Measurements from ENCODE around the gene FAM98C. TPM values are rescaled to one million over a fixed set of nuclear protein-coding genes. Genes with fewer than 3 reads are reported as not detected.
A peak's percentile ranks its signal among the peaks of the same experiment; 100 is the strongest.

Gene FAM98C
- total and polyA plus RNA-seq, 2 of the 13 experiments (the other 11 are each of a cell fraction or from before 2014, with no cell fraction given), result 10.0 to 11.5 TPM

GRCh38 chr19:38374332-38375097, 28.4 kb upstream of the FAM98C start, which contains the start of gene PSMD8 (continued):
- TF ChIP-seq ZNF841 (CRISPR knock-in tag; IDR thresholded peaks at IDR 0.05; ENCODE audit: borderline replicate concordance), result no peak
- TF ChIP-seq, protein P1, sequence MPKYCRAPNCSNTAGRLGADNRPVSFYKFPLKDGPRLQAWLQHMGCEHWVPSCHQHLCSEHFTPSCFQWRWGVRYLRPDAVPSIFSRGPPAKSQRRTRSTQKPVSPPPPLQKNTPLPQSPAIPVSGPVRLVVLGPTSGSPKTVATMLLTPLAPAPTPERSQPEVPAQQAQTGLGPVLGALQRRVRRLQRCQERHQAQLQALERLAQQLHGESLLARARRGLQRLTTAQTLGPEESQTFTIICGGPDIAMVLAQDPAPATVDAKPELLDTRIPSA (CRISPR knock-in tag; IDR thresholded peaks at IDR 0.05; ENCODE audit: borderline replicate concordance), result no peak
- TF ChIP-seq, protein P2, sequence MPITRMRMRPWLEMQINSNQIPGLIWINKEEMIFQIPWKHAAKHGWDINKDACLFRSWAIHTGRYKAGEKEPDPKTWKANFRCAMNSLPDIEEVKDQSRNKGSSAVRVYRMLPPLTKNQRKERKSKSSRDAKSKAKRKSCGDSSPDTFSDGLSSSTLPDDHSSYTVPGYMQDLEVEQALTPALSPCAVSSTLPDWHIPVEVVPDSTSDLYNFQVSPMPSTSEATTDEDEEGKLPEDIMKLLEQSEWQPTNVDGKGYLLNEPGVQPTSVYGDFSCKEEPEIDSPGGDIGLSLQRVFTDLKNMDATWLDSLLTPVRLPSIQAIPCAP (CRISPR knock-in tag; IDR thresholded peaks at IDR 0.05; ENCODE audit: low read depth), result no peak
- no peak for TF ChIP-seq U2AF1 (optimal IDR thresholded peaks at IDR 0.05; ENCODE audit: low read depth, low read length)
- no peak for TF ChIP-seq REPIN1 (CRISPR knock-in tag; IDR thresholded peaks at IDR 0.05; ENCODE audit: borderline replicate concordance, low read depth)
- TF ChIP-seq NR2C2 (CRISPR knock-in tag; IDR thresholded peaks at IDR 0.05; ENCODE audit: borderline replicate concordance), result peak; percentile 94
- peak; percentile 85; the same call in 1 of the 2 replicates for TF ChIP-seq KDM3A (CRISPR knock-in tag; IDR thresholded peaks at IDR 0.05; ENCODE audit: low read depth)
- TF ChIP-seq ZNF17 (CRISPR knock-in tag; IDR thresholded peaks at IDR 0.05), result no peak
- TF ChIP-seq ZNF605 (CRISPR knock-in tag; IDR thresholded peaks at IDR 0.05), result peak; percentile 91
- TF ChIP-seq XBP1 (CRISPR knock-in tag; IDR thresholded peaks at IDR 0.05), result no peak
- TF ChIP-seq HHEX (CRISPR knock-in tag; IDR thresholded peaks at IDR 0.05), result no peak
- no peak for TF ChIP-seq ZNF766 (CRISPR knock-in tag; IDR thresholded peaks at IDR 0.05; ENCODE audit: borderline replicate concordance)
- TF ChIP-seq ZNF468 (CRISPR knock-in tag; IDR thresholded peaks at IDR 0.05), result no peak
- no peak for TF ChIP-seq NBN (conservative IDR thresholded peaks at IDR 0.05)
- no peak for TF ChIP-seq SMYD3 (CRISPR knock-in tag; IDR thresholded peaks at IDR 0.05)
- TF ChIP-seq FIP1L1 (IDR thresholded peaks at IDR 0.05; ENCODE audit: borderline replicate concordance, insufficient read depth, low read depth, low read length), result no peak
- no peak for TF ChIP-seq FOSL1 (CRISPR knock-in tag; IDR thresholded peaks at IDR 0.05; ENCODE audit: borderline replicate concordance)
- peak; percentile 94 for TF ChIP-seq ZSCAN29 (CRISPR knock-in tag; conservative IDR thresholded peaks at IDR 0.05)
- TF ChIP-seq ZNF33B (CRISPR knock-in tag; IDR thresholded peaks at IDR 0.05), result no peak
- TF ChIP-seq ZNF20 (CRISPR knock-in tag; IDR thresholded peaks at IDR 0.05), result no peak
- TF ChIP-seq HNF4G (IDR thresholded peaks at IDR 0.05; ENCODE audit: borderline replicate concordance, low read depth, low read length), result no peak
- no peak; the same call in 1 of the 2 replicates for TF ChIP-seq HNF4G (CRISPR knock-in tag; IDR thresholded peaks at IDR 0.05; ENCODE audit: borderline replicate concordance, low read depth)
- TF ChIP-seq, protein P3, sequence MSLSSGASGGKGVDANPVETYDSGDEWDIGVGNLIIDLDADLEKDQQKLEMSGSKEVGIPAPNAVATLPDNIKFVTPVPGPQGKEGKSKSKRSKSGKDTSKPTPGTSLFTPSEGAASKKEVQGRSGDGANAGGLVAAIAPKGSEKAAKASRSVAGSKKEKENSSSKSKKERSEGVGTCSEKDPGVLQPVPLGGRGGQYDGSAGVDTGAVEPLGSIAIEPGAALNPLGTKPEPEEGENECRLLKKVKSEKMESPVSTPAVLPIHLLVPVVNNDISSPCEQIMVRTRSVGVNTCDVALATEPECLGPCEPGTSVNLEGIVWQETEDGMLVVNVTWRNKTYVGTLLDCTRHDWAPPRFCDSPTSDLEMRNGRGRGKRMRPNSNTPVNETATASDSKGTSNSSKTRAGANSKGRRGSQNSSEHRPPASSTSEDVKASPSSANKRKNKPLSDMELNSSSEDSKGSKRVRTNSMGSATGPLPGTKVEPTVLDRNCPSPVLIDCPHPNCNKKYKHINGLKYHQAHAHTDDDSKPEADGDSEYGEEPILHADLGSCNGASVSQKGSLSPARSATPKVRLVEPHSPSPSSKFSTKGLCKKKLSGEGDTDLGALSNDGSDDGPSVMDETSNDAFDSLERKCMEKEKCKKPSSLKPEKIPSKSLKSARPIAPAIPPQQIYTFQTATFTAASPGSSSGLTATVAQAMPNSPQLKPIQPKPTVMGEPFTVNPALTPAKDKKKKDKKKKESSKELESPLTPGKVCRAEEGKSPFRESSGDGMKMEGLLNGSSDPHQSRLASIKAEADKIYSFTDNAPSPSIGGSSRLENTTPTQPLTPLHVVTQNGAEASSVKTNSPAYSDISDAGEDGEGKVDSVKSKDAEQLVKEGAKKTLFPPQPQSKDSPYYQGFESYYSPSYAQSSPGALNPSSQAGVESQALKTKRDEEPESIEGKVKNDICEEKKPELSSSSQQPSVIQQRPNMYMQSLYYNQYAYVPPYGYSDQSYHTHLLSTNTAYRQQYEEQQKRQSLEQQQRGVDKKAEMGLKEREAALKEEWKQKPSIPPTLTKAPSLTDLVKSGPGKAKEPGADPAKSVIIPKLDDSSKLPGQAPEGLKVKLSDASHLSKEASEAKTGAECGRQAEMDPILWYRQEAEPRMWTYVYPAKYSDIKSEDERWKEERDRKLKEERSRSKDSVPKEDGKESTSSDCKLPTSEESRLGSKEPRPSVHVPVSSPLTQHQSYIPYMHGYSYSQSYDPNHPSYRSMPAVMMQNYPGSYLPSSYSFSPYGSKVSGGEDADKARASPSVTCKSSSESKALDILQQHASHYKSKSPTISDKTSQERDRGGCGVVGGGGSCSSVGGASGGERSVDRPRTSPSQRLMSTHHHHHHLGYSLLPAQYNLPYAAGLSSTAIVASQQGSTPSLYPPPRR (CRISPR knock-in tag; IDR thresholded peaks at IDR 0.05; ENCODE audit: borderline replicate concordance), result peak; percentile 72
- TF ChIP-seq ZNF260 (CRISPR knock-in tag; IDR thresholded peaks at IDR 0.05; ENCODE audit: borderline replicate concordance, low read depth), result no peak
- no peak for TF ChIP-seq ZNF530 (CRISPR knock-in tag; IDR thresholded peaks at IDR 0.05; ENCODE audit: low read depth)
